GM10266 (cell line): ENCODE results near the gene ASTN2.

ENCODE experiments used
- DNase-seq: peaks from one replicate; pipeline ENCODE4 v3.0.0; 2012; ENCODE audit errors: extremely low spot score
- CTCF ChIP-seq: IDR thresholded peaks from 2 replicates; pipeline ENCODE4 v1.5.1; 2012; ENCODE audit warnings: mild to moderate bottlenecking, low read depth; ENCODE audit not compliant: control insufficient read depth, insufficient read depth; ENCODE audit errors: missing control alignments

ASTN2 gene

GRCh38 chr9:116733010-116733641 is 681.7 kb downstream of the ASTN2 start:
- peak; percentile 34 for DNase-seq
- TF ChIP-seq CTCF, result no peak

- no peak for DNase-seq
- no peak for TF ChIP-seq CTCF
Observed at GRCh38 chr9:116726602-116727001, 688.3 kb downstream of the ASTN2 start.

- no peak for DNase-seq
- TF ChIP-seq CTCF, result no peak
Observed at GRCh38 chr9:116724123-116724522, 690.7 kb downstream of the ASTN2 start.

- DNase-seq, result no peak
- no peak for TF ChIP-seq CTCF
Observed at GRCh38 chr9:116721944-116722343, 692.9 kb downstream of the ASTN2 start.

GRCh38 chr9:116721411-116721810 is 693.4 kb downstream of the ASTN2 start:
- TF ChIP-seq CTCF, result no peak
- DNase-seq, result no peak

- TF ChIP-seq CTCF, result no peak
- no peak for DNase-seq
Observed at GRCh38 chr9:116720111-116720510, 694.7 kb downstream of the ASTN2 start.

GRCh38 chr9:116718111-116718510 is 696.7 kb downstream of the ASTN2 start:
- DNase-seq, result no peak
- TF ChIP-seq CTCF, result no peak
